PFSK-1 (cell line): Measurements from ENCODE around the gene PDZD7.

ENCODE experiments used
- FOXP2 ChIP-seq: optimal IDR thresholded peaks from 2 replicates; pipeline ENCODE3; 2011; ENCODE audit warnings: borderline replicate concordance, control low read depth, inconsistent platforms; ENCODE audit not compliant: insufficient read depth; ENCODE audit errors: extremely low read length, extremely low read depth
- POLR2AphosphoS5 ChIP-seq: IDR thresholded peaks from 2 replicates; pipeline ENCODE4 v1.6.1; 2012; ENCODE audit warnings: low read depth, mild to moderate bottlenecking, control low read depth, low read length, moderate library complexity
- SIN3A ChIP-seq: IDR thresholded peaks from 2 replicates; pipeline ENCODE4 v1.6.1; 2012; ENCODE audit warnings: mild to moderate bottlenecking, low read length, moderate library complexity, borderline replicate concordance; ENCODE audit not compliant: insufficient read depth
- TAF1 ChIP-seq: IDR thresholded peaks from 2 replicates; pipeline ENCODE4 v1.6.1; 2012; ENCODE audit warnings: low read length, control low read depth, borderline replicate concordance; ENCODE audit not compliant: insufficient read depth
- TF ChIP-seq, protein P1 (sequence below), 2 experiments: IDR thresholded peaks; 2 replicates each; pipeline versions ENCODE4 v1.6.1 to v1.8.0; 2011 to 2012; ENCODE audit warnings: low read depth in 2 of 2, low read length in 2 of 2, control low read depth in 1 of 2, inconsistent platforms in 1 of 2, mild to moderate bottlenecking in 1 of 2, moderate library complexity in 1 of 2; ENCODE audit not compliant: insufficient read depth in 1 of 2

PDZD7 gene

GRCh38 chr10:101072923-101073322 lies 42.0 kb upstream of the PDZD7 start:
- TF ChIP-seq POLR2AphosphoS5 (no peak), SIN3A (no peak), FOXP2 (no peak), TAF1 (no peak)
- TF ChIP-seq, protein P1, sequence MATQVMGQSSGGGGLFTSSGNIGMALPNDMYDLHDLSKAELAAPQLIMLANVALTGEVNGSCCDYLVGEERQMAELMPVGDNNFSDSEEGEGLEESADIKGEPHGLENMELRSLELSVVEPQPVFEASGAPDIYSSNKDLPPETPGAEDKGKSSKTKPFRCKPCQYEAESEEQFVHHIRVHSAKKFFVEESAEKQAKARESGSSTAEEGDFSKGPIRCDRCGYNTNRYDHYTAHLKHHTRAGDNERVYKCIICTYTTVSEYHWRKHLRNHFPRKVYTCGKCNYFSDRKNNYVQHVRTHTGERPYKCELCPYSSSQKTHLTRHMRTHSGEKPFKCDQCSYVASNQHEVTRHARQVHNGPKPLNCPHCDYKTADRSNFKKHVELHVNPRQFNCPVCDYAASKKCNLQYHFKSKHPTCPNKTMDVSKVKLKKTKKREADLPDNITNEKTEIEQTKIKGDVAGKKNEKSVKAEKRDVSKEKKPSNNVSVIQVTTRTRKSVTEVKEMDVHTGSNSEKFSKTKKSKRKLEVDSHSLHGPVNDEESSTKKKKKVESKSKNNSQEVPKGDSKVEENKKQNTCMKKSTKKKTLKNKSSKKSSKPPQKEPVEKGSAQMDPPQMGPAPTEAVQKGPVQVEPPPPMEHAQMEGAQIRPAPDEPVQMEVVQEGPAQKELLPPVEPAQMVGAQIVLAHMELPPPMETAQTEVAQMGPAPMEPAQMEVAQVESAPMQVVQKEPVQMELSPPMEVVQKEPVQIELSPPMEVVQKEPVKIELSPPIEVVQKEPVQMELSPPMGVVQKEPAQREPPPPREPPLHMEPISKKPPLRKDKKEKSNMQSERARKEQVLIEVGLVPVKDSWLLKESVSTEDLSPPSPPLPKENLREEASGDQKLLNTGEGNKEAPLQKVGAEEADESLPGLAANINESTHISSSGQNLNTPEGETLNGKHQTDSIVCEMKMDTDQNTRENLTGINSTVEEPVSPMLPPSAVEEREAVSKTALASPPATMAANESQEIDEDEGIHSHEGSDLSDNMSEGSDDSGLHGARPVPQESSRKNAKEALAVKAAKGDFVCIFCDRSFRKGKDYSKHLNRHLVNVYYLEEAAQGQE (IDR thresholded peaks at IDR 0.05; ENCODE audit: insufficient read depth in 1 of 2, low read depth in 2 of 2, low read length in 2 of 2) = no peak

GRCh38 chr10:101071885-101072433 lies 41.0 kb upstream of the PDZD7 start:
- no peak for TF ChIP-seq POLR2AphosphoS5
- TF ChIP-seq, protein P1 (IDR thresholded peaks at IDR 0.05; ENCODE audit: insufficient read depth in 1 of 2, low read depth in 2 of 2, low read length in 2 of 2) = no peak
- no peak for TF ChIP-seq SIN3A
- no peak for TF ChIP-seq FOXP2
- TF ChIP-seq TAF1 = no peak

- TF ChIP-seq, protein P1 (IDR thresholded peaks at IDR 0.05; ENCODE audit: insufficient read depth in 1 of 2, low read depth in 2 of 2, low read length in 2 of 2) = no peak
- no peak for TF ChIP-seq POLR2AphosphoS5
- TF ChIP-seq SIN3A = no peak
- no peak for TF ChIP-seq TAF1
- TF ChIP-seq FOXP2 = no peak
Measured at GRCh38 chr10:101071267-101071884, 40.4 kb upstream of the PDZD7 start.

DNA sequence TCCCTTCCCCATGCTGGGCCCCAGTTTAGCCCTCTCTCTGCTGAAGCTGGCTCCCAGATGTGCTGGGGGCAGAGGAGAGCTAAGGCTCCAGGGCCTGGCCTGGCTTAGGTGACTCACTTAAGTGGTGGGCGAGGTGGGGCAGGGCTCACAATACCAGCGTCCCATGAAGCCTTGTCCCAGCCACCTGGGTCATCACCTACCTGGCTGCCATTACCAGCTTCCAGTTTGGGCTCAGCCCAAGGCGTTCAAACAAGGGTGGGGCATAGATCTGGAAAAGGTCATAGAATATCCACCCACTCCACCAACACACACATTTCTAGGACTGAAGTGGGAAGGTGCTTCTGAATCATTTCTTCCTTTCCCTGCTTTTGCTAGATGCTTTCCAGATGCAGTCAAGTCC lies 39.2 kb upstream of the PDZD7 start:
- no peak for TF ChIP-seq POLR2AphosphoS5
- no peak for TF ChIP-seq SIN3A
- no peak for TF ChIP-seq FOXP2
- no peak for TF ChIP-seq TAF1
- TF ChIP-seq, protein P1 (IDR thresholded peaks at IDR 0.05; ENCODE audit: insufficient read depth in 1 of 2, low read depth in 2 of 2, low read length in 2 of 2) = no peak

GRCh38 chr10:101069441-101069840 lies 38.5 kb upstream of the PDZD7 start:
- no peak for TF ChIP-seq POLR2AphosphoS5
- no peak for TF ChIP-seq TAF1
- TF ChIP-seq SIN3A = no peak
- TF ChIP-seq, protein P1 (IDR thresholded peaks at IDR 0.05; ENCODE audit: insufficient read depth in 1 of 2, low read depth in 2 of 2, low read length in 2 of 2) = no peak
